Hematopoietic multipotent progenitor cell (in vitro differentiated cells): ENCODE measurements around the gene PTPRG. TPM values are rescaled to one million over a fixed set of nuclear protein-coding genes. Genes with fewer than 3 reads are reported as not detected.
"Not testable (repeated sequence)": the region's sequence is repeated elsewhere in the genome, so short reads cannot be mapped to it uniquely, and the experiment has no call there.

ENCODE experiments used
- DNase-seq, 3 donors: peaks; one replicate each; pipeline ENCODE4 v3.0.0-alpha.2; 2011 to 2015; ENCODE audit warnings: low read depth in 2 of 3, low spot score in 2 of 3
- total RNA-seq: library from RNA; depleted of rRNA; stranded (reverse); fragments of >200 nt; gene quantifications from one replicate; pipeline ENCODE4 v1.2.3, GENCODE V29; 2012

Gene PTPRG
- total RNA-seq, 1 donor: under 0.01 TPM

GRCh38 chr3:61742006-61742405 is 180.6 kb downstream of the PTPRG start:
- DNase-seq: no peak

DNA sequence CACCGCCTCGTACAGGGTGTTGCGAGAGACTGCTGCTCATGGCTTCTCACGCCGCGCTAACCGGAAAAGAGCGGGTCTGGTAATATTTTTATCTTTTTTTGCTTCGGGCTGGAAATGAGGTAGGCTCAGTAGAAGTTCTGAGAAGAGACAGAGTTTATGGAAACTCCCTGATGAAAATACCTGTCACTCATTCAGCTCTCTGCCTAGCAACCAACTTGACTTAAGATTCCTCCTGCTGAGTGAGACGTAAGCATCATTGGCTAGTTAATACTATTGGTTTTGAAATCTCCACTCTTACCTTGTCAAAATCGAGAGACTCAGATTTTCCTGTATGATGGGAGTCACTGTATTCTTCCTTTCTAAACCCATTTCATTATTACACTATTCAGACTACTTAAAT is 181.7 kb downstream of the PTPRG start:
- no peak for DNase-seq

DNA sequence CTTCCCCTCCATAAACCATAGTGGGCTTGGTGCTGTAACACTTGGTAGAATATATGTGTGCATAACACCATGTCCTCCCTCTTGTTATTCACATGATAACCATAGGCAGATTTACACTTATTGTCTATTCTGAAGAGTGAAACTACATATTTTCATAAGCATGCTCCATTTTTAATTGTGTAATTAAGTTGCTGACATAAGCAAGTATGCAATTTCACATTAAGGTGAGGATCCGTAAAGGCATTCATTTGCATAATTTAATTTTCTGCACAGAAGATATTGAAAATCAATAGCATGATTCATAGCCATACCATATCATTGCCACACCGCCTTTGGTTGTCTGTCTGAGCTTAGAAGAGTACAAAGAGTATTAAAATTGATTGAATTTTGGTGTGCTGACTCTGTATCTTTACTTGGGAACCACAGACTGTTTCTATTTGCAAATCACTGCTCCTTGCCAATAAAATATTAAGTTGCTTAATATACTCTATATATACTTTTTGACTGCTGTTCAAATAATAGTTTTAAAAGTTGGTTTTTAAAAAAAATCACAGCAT is 182.4 kb downstream of the PTPRG start:
- DNase-seq: no peak

- no peak for DNase-seq
Observed at GRCh38 chr3:61748288-61748687, 186.9 kb downstream of the PTPRG start.

- no peak for DNase-seq
Observed at GRCh38 chr3:61750766-61751165, 189.4 kb downstream of the PTPRG start.

- no peak for DNase-seq
Observed at GRCh38 chr3:61758839-61759238, 197.5 kb downstream of the PTPRG start.

- not testable (repeated sequence) for DNase-seq
Observed at GRCh38 chr3:61760783-61761182, 199.4 kb downstream of the PTPRG start.

- DNase-seq: no peak
Observed at GRCh38 chr3:61761694-61762430, 200.5 kb downstream of the PTPRG start.

DNA sequence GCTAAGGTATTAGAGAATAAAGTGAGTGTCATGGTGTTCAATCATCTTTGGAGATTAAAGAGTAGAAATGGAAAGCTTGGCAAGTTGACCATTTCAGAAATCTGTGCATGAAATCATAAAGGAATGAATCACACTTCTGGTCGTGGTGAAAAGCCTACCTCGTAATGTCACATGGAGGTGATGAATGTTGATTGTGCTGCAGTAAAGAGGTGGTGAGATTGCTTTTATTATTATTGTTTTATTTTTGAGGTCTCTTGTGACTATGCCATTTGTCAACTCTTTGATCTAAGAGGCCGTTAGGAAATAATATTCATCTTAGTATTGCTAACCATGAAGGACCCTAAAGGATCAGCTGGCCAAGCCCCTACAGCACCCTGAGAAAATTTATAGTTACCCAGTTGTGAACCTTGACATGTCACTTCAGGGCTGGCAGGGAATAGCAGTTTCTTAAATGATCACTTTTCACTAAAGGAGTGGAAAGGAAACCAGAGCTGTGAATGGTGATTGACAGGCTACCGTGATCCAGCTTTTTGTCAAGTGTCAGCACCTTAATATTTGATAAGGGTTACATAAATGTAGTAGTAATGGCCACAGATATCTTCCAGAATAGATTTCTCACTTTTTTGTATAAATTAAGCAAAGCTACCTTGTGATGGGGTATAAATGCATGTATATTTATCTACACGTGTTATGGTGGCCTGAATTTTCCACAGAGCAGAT is 203.9 kb downstream of the PTPRG start:
- no peak for DNase-seq

- no peak for DNase-seq
Observed at GRCh38 chr3:61768284-61769037, 207.1 kb downstream of the PTPRG start.

- DNase-seq: no peak
Observed at GRCh38 chr3:61769266-61769990, 208.1 kb downstream of the PTPRG start.

- no peak for DNase-seq
Observed at GRCh38 chr3:61771976-61772375, 210.6 kb downstream of the PTPRG start.

- no peak for DNase-seq
Observed at GRCh38 chr3:61772456-61772855, 211.1 kb downstream of the PTPRG start.

- no peak for DNase-seq
Observed at GRCh38 chr3:61774279-61774890, 213.0 kb downstream of the PTPRG start.

- DNase-seq: no peak
Observed at GRCh38 chr3:61776390-61776789, 215.0 kb downstream of the PTPRG start.

- DNase-seq: no peak
Observed at GRCh38 chr3:61777483-61777882, 216.1 kb downstream of the PTPRG start.

DNA sequence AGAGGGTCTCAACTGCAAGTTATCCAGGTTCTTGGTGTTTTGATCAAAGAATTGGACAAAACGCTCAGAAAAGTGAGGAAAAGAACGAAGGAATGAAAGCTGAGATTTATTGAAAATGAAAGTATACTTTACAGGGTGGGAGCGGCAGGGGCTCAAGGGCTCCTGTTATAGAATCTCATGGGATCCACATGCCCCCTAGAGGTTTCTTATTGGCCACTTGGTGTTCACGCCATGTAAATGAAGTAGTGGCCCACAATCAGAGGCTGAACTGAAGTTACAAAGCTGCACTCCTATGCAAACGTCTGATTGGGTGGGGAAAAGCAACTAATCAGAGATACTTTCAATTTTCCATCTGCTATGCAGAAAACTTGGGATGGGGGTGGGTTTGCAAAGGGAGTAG is 216.7 kb downstream of the PTPRG start:
- DNase-seq: no peak

- DNase-seq: no peak
Observed at GRCh38 chr3:61780016-61780415, 218.6 kb downstream of the PTPRG start.

DNA sequence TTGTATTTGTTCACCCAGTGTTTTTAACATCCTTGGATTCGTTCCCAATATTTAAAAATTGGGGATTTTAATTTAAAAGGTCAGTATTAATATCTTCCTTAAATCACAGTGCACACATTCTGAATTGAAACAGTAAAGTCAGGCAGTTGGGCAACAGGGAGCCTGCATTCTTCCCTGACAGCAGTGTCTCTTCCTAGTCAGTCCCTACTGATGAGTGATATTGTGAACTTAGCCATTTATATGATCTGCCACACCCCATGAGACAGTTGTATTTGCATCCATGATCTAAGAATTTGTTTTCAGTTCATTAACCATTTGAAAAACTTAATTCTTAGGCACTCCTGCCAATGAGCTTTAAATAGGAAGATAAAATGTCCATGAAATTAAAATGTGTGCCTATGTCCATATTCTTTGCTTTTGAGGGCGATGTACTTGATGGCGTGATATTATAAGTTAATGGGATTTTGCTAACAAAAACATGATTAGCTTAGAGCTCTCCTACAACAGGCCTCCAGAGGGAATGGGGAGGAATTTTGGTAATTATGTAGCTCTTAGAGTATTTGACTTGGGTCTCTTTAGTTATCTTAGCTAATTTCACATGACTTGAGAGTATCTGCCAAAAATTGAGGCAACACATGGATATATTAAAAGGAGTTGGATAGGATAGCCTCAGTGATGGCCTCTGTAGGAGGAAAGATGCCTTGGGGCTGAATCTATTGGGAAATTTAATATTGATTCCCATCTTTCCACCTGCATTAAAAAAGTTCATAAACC is 219.3 kb downstream of the PTPRG start:
- no peak for DNase-seq
